ENCODE data around the gene PPP6R1. TPM values are rescaled to one million over a fixed set of nuclear protein-coding genes. Genes with fewer than 3 reads are reported as not detected.

Gene PPP6R1
- total RNA-seq, 1 experiment from 2014 or later, result 96.7 TPM

GRCh38 chr19:55278391-55279135 is 19.7 kb upstream of the PPP6R1 start (continued):
- no peak for TF ChIP-seq FOSL1 (IDR thresholded peaks at IDR 0.05; ENCODE audit: low read depth)
- no peak for TF ChIP-seq SIN3A (IDR thresholded peaks at IDR 0.05; ENCODE audit: low read depth)

DNA sequence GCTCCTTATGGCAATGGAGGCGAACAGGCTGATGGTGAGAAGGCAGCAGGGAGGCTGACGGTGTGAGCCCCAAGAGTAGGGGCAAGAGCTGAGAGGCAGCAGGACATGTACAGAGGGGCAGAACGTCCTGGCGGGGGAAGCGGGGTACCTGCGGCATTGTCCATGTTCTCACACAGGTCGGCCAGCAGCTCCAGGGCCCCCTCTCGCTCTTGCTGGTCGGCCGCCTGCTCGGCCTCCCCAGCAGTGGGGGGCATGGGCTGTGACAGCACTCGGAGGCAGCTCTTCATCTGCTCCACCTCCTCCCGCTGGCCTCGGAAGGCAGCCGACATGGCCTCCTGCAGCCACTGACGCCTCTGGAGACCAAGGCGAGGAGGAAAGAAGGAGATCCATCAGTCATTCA is 18.7 kb upstream of the PPP6R1 start:
- DNase-seq (ENCODE audit: low read depth, low spot score) (no peak), ATAC-seq (no peak)
- Histone ChIP-seq H2AFZ (ENCODE audit: low read depth, low read length, poor library complexity, severe bottlenecking) (no peak overlapping the region), H3K4me2 (ENCODE audit: low read length) (no peak overlapping the region), H4K20me1 (ENCODE audit: insufficient read depth) (no peaks in the 10 kb centered on the region), H3K4me3 (replicated peaks in 1 of 2; ENCODE audit: low read depth in 1 of 2, low read length in 2 of 2) (no peak overlapping the region), H3K4me1 (ENCODE audit: control insufficient read depth in 1 of 2, insufficient read depth in 2 of 2, low read length in 2 of 2) (peaks cover 11 to 18% of the 10 kb centered on the region in 2 experiments), H3K9me3 (ENCODE audit: control insufficient read depth in 1 of 2, insufficient read depth in 1 of 2, low read depth in 1 of 2, low read length in 2 of 2) (no peaks in the 10 kb centered on the region), H3K9me2 (ENCODE audit: insufficient read depth) (no peaks in the 10 kb centered on the region), H3K9ac (ENCODE audit: low read length) (no peak overlapping the region), H3K79me2 (ENCODE audit: insufficient read depth, low read length) (peaks cover 13% of the 10 kb centered on the region), H3K27ac (ENCODE audit: low read depth, low read length) (no peak overlapping the region), H3K27me3 (ENCODE audit: insufficient read depth, low read length) (no peaks in the 10 kb centered on the region), H3K36me3 (ENCODE audit: control insufficient read depth in 1 of 2, insufficient read depth in 2 of 2, low read length in 2 of 2) (peaks cover 7 to 21% of the 10 kb centered on the region in 2 experiments; a peak in 3 of 4 replicates)
- ChIA-PET CTCF (no interaction called here), RAD21 (ENCODE audit: low non-redundant PET in 1 of 2, low total read pairs in 2 of 2, uncharacterized antibody in 2 of 2, unreplicated experiment in 2 of 2) (no interaction called here), POLR2A (interaction anchor here (1.3 to 3.3 kb wide), 2 partner anchors 8 to 18 kb away, joined by 3 to 26 read pairs; partner anchors contain the start of gene PPP6R1)
- intact Hi-C loops (cut with micrococcal nuclease), result no loop called here
- BruUV-seq (replicated peaks), result no TSS peak
- TF ChIP-seq, protein P1, sequence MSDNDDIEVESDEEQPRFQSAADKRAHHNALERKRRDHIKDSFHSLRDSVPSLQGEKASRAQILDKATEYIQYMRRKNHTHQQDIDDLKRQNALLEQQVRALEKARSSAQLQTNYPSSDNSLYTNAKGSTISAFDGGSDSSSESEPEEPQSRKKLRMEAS (IDR thresholded peaks at IDR 0.05), result no peak
- TF ChIP-seq SIN3A (IDR thresholded peaks at IDR 0.05; ENCODE audit: low read depth) (no peak), SP1 (IDR thresholded peaks at IDR 0.05; ENCODE audit: low read depth) (no peak), ATF3 (IDR thresholded peaks at IDR 0.05) (no peak), POLR2AphosphoS5 (IDR thresholded peaks at IDR 0.05; ENCODE audit: low read depth, low read length) (no peak), ELF1 (IDR thresholded peaks at IDR 0.05; ENCODE audit: borderline replicate concordance, low read depth) (no peak), ZFX (IDR thresholded peaks at IDR 0.05) (no peak), CEBPB (IDR thresholded peaks at IDR 0.05; ENCODE audit: low read depth) (no peak), TCF7L2 (IDR thresholded peaks at IDR 0.05; ENCODE audit: borderline replicate concordance, extremely low read depth, insufficient read depth, insufficient read length) (no peak), EZH2phosphoT487 (IDR thresholded peaks at IDR 0.05; ENCODE audit: borderline replicate concordance) (no peak), ZNF274 (IDR thresholded peaks at IDR 0.05; ENCODE audit: low read depth, low read length) (no peak), ZBTB33 (IDR thresholded peaks at IDR 0.05; ENCODE audit: extremely low read depth, insufficient replicate concordance, low read length) (no peak), CBX3 (IDR thresholded peaks at IDR 0.05; ENCODE audit: low read depth) (no peak), EGR1 (IDR thresholded peaks at IDR 0.05; ENCODE audit: low read depth) (no peak), CTCF (IDR thresholded peaks at IDR 0.05 in 2 of 3, conservative IDR thresholded peaks at IDR 0.05 in 1 of 3; ENCODE audit: borderline replicate concordance in 1 of 3, insufficient read depth in 1 of 3, low read depth in 2 of 3, low read length in 2 of 3) (no peak), SRF (IDR thresholded peaks at IDR 0.05; ENCODE audit: low read depth) (no peak), RAD21 (IDR thresholded peaks at IDR 0.05; ENCODE audit: low read depth) (no peak)
